Parathyroid adenoma (tissue), 2 donors: ENCODE measurements around the gene ICA1L.
"Not testable (repeated sequence)": the region's sequence is repeated elsewhere in the genome, so short reads cannot be mapped to it uniquely, and the experiment has no call there.

Experiments used
- H2AFZ ChIP-seq: fragments of 300-600 bp; sonication (generic); one replicate; pipeline ENCODE4 v1.7.0; 2017; ENCODE audit warnings: antibody characterized with exemption, mild to moderate bottlenecking
- H3K27ac ChIP-seq: fragments of 300-600 bp; sonication (generic); one replicate; pipeline ENCODE4 v1.7.0; 2017
- H3K27me3 ChIP-seq: fragments of 300-600 bp; sonication (generic); one replicate; pipeline ENCODE4 v1.7.0; 2017; ENCODE audit warnings: low read length; ENCODE audit not compliant: control insufficient read depth, insufficient read depth
- H3K36me3 ChIP-seq: fragments of 300-600 bp; sonication (generic); one replicate; pipeline ENCODE4 v1.7.0; 2017; ENCODE audit warnings: low read length; ENCODE audit not compliant: control insufficient read depth, insufficient read depth
- H3K4me1 ChIP-seq: fragments of 300-600 bp; sonication (generic); one replicate; pipeline ENCODE4 v1.7.0; 2017; ENCODE audit warnings: control low read depth
- H3K4me2 ChIP-seq: fragments of 300-600 bp; sonication (generic); one replicate; pipeline ENCODE4 v1.7.0; 2017; ENCODE audit warnings: low read length
- H3K4me3 ChIP-seq: fragments of 300-600 bp; sonication (generic); one replicate; pipeline ENCODE4 v1.7.0; 2017; ENCODE audit warnings: low read depth, low read length
- H3K79me2 ChIP-seq: fragments of 300-600 bp; sonication (generic); one replicate; pipeline ENCODE4 v1.7.0; 2017; ENCODE audit warnings: control low read depth
- H3K9ac ChIP-seq: fragments of 300-600 bp; sonication (generic); one replicate; pipeline ENCODE4 v1.7.0; 2017; ENCODE audit warnings: mild to moderate bottlenecking
- H3K9me3 ChIP-seq: fragments of 300-600 bp; sonication (generic); one replicate; pipeline ENCODE4 v1.7.0; 2017; ENCODE audit warnings: low read length; ENCODE audit not compliant: control insufficient read depth
- TF ChIP-seq, protein P1 (sequence below): fragments of 300-600 bp; sonication (generic); IDR thresholded peaks from one replicate; pipeline ENCODE4 v1.7.0; 2017; ENCODE audit warnings: antibody characterized with exemption, mild to moderate bottlenecking
- donor health status: primary hyperparathyroidism.

Gene ICA1L

GRCh38 chr2:202871300-202872141 is at the start of gene ICA1L:
TSS of gene ICA1L (minus strand) at chr2:202871766. CDS start at chr2:202829009, 42,757 bp downstream.
- Histone ChIP-seq H3K9me3 (no peaks in the 10 kb centered on the region), H3K79me2 (no peaks in the 10 kb centered on the region), H3K36me3 (no peaks in the 10 kb centered on the region), H3K4me2 (peak within 1 kb of the TSS; percentile 72), H3K27ac (peak within 1 kb of the TSS; percentile 97), H3K9ac (peak within 1 kb of the TSS; percentile 82), H2AFZ (peak within 1 kb of the TSS; percentile 95), H3K4me3 (peak within 1 kb of the TSS; percentile 64), H3K27me3 (no peaks in the 10 kb centered on the region), H3K4me1 (no peaks in the 10 kb centered on the region)
- TF ChIP-seq, protein P1, sequence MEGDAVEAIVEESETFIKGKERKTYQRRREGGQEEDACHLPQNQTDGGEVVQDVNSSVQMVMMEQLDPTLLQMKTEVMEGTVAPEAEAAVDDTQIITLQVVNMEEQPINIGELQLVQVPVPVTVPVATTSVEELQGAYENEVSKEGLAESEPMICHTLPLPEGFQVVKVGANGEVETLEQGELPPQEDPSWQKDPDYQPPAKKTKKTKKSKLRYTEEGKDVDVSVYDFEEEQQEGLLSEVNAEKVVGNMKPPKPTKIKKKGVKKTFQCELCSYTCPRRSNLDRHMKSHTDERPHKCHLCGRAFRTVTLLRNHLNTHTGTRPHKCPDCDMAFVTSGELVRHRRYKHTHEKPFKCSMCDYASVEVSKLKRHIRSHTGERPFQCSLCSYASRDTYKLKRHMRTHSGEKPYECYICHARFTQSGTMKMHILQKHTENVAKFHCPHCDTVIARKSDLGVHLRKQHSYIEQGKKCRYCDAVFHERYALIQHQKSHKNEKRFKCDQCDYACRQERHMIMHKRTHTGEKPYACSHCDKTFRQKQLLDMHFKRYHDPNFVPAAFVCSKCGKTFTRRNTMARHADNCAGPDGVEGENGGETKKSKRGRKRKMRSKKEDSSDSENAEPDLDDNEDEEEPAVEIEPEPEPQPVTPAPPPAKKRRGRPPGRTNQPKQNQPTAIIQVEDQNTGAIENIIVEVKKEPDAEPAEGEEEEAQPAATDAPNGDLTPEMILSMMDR, result peak; percentile 10

- Histone ChIP-seq H3K4me1 (no peaks in the 10 kb centered on the region), H3K9ac (no peak overlapping the region), H3K36me3 (no peaks in the 10 kb centered on the region), H3K27me3 (no peaks in the 10 kb centered on the region), H2AFZ (no peak overlapping the region), H3K27ac (no peak overlapping the region), H3K9me3 (no peaks in the 10 kb centered on the region), H3K79me2 (peaks cover 5% of the 10 kb centered on the region), H3K4me3 (no peak overlapping the region), H3K4me2 (no peak overlapping the region)
- TF ChIP-seq, protein P1, result no peak
Measured at GRCh38 chr2:202918860-202919259, 47.3 kb upstream of the ICA1L start.

GRCh38 chr2:202912342-202913201 is 41.0 kb upstream of the ICA1L start:
- not testable (repeated sequence) for H3K27me3 ChIP-seq, H3K9me3 ChIP-seq, H3K9ac ChIP-seq, H3K4me1 ChIP-seq, H3K36me3 ChIP-seq
- Histone ChIP-seq H3K27ac (peak overlapping the region; percentile 83), H2AFZ (peak overlapping the region; percentile 88), H3K4me2 (peak overlapping the region; percentile 88), H3K79me2 (peaks cover 14% of the 10 kb centered on the region), H3K4me3 (peak overlapping the region; percentile 86)

DNA sequence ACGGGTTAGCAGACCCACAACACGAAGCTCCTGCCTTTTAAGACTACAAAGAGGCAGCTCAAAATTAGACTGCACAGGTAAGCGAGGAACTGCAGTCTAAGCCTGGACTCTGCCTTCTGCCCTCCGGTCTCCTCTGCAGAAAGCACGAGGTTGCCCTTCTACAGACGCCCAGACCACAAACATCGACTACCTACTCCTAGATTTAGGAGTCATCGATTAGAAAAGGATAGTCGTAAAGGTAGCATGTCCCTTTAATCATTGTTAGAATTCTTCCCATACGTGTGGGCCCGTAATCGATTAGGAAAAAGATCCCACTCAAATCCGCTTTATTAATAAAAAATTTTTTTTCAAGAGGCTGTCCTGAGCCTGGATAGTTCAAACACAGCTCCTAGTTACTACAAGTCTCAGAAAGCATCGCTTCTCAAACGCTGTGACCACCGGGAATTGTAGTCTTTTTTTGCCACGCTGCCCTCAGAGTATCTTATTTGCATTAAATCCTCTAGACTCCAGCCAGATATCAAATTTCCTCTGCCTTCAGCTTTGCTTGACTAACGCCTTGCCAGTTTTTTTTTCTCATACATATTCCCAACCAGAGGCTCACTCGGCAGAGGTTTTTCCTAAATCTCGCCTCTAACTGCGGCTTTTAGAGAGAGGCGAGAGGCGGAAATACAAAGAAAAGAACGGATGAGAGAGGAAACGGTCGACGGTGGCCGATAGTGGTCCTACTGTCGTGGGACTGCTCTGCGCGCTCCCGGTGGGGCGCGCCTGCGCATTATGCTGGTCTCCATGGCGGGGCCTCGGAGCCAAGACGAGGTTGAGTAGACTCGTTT is 40.2 kb upstream of the ICA1L start, which contains the start of the genes CARF and WDR12:
CARF (plus strand) TSS at position 764 of the 830 bp plus-strand sequence. CDS start 29,628 bp downstream, outside the sequence.
WDR12 (minus strand) TSS at position 162 of the 830 bp plus-strand sequence. CDS start 197 bp downstream, outside the sequence.
- H3K9me3 ChIP-seq, result no peaks in the 10 kb centered on the region
- peaks cover 3% of the 10 kb centered on the region for H3K4me1 ChIP-seq
- peak within 1 kb of the TSS; percentile 83 for H3K27ac ChIP-seq
- no peaks in the 10 kb centered on the region for H3K36me3 ChIP-seq
- H3K9ac ChIP-seq, result no peak within 1 kb of the TSS
- H3K4me3 ChIP-seq, result peak within 1 kb of the TSS; percentile 86
- TF ChIP-seq, protein P1, result no peak
- peak within 1 kb of the TSS; percentile 88 for H3K4me2 ChIP-seq
- peaks cover 13% of the 10 kb centered on the region for H3K79me2 ChIP-seq
- peak within 1 kb of the TSS; percentile 88 for H2AFZ ChIP-seq
- H3K27me3 ChIP-seq, result no peaks in the 10 kb centered on the region
